Skeletal muscle tissue (tissue), 4 donors: ENCODE data around the gene HMGCS1. TPM values are rescaled to one million over a fixed set of nuclear protein-coding genes. Genes with fewer than 3 reads are reported as not detected.

Source experiments
- H3K27ac ChIP-seq: one replicate; pipeline ENCODE4 v1.7.0; 2013; ENCODE audit warnings: mild to moderate bottlenecking, low read depth, low read length, inconsistent platforms
- H3K27me3 ChIP-seq, 3 donors: one replicate each; pipeline ENCODE4 v1.7.0; 2013; ENCODE audit warnings: low read length in 3 of 3; ENCODE audit not compliant: control insufficient read depth in 3 of 3, insufficient read depth in 3 of 3
- H3K36me3 ChIP-seq, 3 donors: one replicate each; pipeline ENCODE4 v1.7.0; 2013; ENCODE audit warnings: low read length in 3 of 3; ENCODE audit not compliant: control insufficient read depth in 3 of 3, insufficient read depth in 3 of 3
- H3K4me1 ChIP-seq, 3 donors: one replicate each; pipeline ENCODE4 v1.7.0; 2013; ENCODE audit warnings: low read length in 3 of 3, mild to moderate bottlenecking in 3 of 3; ENCODE audit not compliant: control insufficient read depth in 3 of 3, insufficient read depth in 3 of 3
- H3K4me3 ChIP-seq, 3 donors: one replicate each; pipeline ENCODE4 v1.7.0; 2013; ENCODE audit warnings: low read length in 3 of 3
- H3K9ac ChIP-seq, 3 donors: one replicate each; pipeline ENCODE4 v1.7.0; 2013; ENCODE audit warnings: low read length in 3 of 3, mild to moderate bottlenecking in 3 of 3, moderate library complexity in 2 of 3, low read depth in 1 of 3
- H3K9me3 ChIP-seq, 3 donors: one replicate each; pipeline ENCODE4 v1.7.0; 2013; ENCODE audit warnings: low read length in 3 of 3; ENCODE audit not compliant: control insufficient read depth in 3 of 3
- total RNA-seq: library from RNA; depleted of rRNA; stranded (reverse); fragments of >200 nt; gene quantifications from one replicate; pipeline ENCODE4 v1.2.3, GENCODE V29; 2014
- donor health status: Osteomylitis.

The HMGCS1 gene
- 50.6 TPM for total RNA-seq

DNA sequence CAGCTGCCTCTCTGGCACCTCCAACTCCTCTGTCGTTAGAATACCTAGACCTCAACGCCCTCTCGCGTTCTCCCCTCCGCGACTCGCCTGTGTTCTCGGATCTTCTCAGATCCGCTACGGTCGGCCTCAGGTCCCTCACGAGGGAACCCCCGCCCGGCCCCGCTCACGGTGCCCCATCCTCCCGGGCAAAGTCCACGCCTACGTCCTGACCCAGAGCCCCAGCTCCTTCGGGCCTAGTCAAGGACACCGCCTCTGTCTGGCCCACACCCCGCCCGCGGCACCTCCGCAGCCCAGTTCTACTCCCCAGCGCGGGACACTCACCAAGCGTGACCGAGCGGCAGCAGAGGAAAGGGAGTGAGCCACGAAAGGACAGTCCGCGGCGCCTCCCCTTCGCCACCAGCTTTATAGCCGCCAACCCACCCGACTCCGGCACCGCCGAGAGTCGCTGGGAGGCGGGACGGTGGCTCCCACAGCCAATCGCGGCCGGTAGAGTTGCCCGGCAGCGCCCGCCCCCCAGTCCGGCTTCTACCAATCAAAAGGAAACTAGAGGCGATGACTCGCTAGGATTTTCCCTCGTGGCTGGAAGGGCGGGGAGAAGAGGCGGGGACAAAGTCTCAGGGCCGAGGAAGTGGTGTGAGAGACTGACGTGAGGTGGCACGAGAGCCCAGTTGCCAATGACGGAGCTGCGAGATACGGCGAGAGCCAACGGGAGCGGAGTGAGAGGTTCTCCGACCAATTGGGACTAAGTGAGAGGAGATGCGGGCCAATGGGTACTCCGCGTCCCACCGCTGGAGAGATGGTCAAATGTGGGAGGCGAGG is at the start of gene HMGCS1:
TSS of gene HMGCS1 (minus strand) at position 378 of the 819 bp plus-strand sequence. CDS start 14,447 bp downstream, outside the sequence.
- Histone ChIP-seq H3K36me3 (no peaks in the 10 kb centered on the region), H3K9ac (peak within 1 kb of the TSS; percentile 90), H3K9me3 (no peaks in the 10 kb centered on the region), H3K27ac (peak within 1 kb of the TSS; percentile 92), H3K4me1 (peaks cover 12 to 18% (median 15%) of the 10 kb centered on the region in 3 donors), H3K4me3 (peak within 1 kb of the TSS; percentile 90 to 93 (median 93)), H3K27me3 (no peaks in the 10 kb centered on the region)

DNA sequence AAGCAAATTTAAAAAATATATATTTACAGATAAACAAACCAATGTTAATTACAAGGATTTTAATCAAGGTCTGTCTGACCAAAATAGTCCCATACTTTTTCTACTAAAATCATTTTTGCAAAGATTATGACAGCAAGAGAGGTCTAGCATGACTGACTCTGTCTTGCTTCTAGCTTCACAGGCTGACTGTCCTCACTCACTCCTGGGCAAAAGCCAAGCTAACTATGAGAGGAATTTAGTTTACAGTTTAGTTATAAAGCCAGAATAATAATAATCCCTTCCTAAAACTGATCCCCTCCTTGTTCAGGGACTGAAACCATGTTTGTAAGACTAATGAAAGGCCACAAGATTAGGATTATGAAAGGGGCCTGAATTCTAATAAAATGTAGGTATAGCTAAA is 45.5 kb upstream of the HMGCS1 start:
- no peaks in the 10 kb centered on the region for H3K27me3 ChIP-seq
- peaks cover 0 to 2% (median 0%) of the 10 kb centered on the region in 3 donors for H3K9me3 ChIP-seq
- H3K36me3 ChIP-seq, result no peaks in the 10 kb centered on the region
- no peak overlapping the region for H3K9ac ChIP-seq
- no peak overlapping the region for H3K27ac ChIP-seq
- no peaks in the 10 kb centered on the region for H3K4me1 ChIP-seq
- H3K4me3 ChIP-seq, result no peak overlapping the region

DNA sequence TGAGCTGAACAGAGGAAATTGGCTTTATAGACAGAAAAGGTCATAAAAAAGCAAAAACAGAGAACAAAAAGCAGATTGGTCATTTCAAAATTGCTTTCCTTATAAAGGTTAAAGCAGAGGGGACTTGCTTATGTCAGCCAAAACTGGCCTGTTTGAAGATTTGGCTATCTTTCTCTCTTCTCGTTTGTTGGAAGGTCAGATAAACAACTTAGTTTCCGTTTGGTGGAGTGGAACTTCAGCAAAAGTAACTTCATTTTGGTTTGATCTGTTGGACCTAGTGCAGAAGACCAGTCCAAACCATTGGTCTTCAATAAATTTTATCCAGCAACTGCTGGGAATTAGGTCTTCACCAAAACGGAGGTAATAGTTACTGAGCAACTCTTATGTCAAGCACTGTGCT is 45.1 kb upstream of the HMGCS1 start:
- Histone ChIP-seq H3K27ac (no peak overlapping the region), H3K4me3 (no peak overlapping the region), H3K9ac (no peak overlapping the region), H3K4me1 (no peaks in the 10 kb centered on the region), H3K9me3 (peaks cover 0 to 2% (median 0%) of the 10 kb centered on the region in 3 donors), H3K27me3 (no peaks in the 10 kb centered on the region), H3K36me3 (no peaks in the 10 kb centered on the region)

DNA sequence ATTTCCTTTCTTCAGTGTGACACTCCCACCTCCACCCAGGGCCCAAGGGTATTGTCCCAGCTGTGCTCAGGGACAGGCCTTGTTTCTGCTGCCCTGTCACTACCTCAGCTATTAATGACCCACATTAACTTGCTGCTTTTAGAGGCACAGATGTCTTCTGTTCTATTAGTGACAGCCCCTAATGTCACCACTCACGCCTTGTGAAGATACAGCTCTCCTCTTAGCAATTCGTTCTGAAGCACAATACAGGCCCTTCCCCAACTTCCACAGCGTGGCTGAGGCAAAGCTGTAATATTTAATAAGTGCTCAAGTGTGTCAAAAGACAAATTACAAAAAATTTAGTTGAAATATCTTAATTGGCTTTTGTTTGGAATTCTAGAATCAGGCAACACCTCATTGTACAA is 44.7 kb upstream of the HMGCS1 start:
- no peaks in the 10 kb centered on the region for H3K4me1 ChIP-seq
- no peak overlapping the region for H3K9ac ChIP-seq
- H3K36me3 ChIP-seq, result no peaks in the 10 kb centered on the region
- no peaks in the 10 kb centered on the region for H3K27me3 ChIP-seq
- H3K4me3 ChIP-seq, result no peak overlapping the region
- H3K9me3 ChIP-seq, result no peaks in the 10 kb centered on the region
- no peak overlapping the region for H3K27ac ChIP-seq

DNA sequence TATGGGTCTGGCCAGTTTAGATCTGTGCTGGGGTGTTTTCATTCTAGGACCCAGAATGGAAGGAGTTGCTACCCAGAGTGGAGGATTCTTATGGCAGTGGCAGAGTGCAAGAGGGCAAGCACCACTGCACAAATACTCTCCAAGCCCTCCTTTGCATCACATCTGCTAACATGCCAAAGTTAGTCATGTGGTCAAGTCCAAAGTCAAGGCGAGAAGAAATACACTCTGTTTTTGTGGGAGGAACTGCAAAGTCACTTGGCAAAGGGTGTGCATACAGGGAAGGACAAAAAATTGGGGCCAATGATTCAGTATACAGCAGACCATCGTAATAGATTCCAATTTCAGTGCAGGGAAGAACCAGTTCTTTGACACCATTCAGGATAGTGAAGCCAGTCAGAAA is 43.9 kb upstream of the HMGCS1 start:
- no peaks in the 10 kb centered on the region for H3K9me3 ChIP-seq
- H3K4me1 ChIP-seq, result no peaks in the 10 kb centered on the region
- H3K27ac ChIP-seq, result no peak overlapping the region
- H3K9ac ChIP-seq, result no peak overlapping the region
- no peaks in the 10 kb centered on the region for H3K27me3 ChIP-seq
- no peaks in the 10 kb centered on the region for H3K36me3 ChIP-seq
- no peak overlapping the region for H3K4me3 ChIP-seq

DNA sequence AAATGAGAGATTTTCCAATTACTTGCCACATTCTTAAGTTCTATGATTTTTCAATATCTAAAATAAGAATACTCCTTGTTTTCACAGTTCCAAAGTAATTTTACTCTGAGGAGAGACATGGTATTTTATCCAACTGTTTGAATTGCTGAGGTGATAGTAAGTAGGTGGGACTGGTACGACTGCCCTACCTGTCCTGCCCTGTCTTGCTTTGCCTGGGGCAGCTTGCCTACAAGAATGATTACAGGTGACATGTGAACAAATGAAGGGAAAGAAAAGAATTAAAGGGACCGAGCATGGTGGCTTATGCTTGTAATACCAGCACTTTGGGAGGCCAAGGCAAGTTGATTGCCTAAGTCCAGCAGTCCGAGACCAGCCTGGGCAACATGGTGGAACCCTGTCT is 41.6 kb upstream of the HMGCS1 start:
- no peaks in the 10 kb centered on the region for H3K4me1 ChIP-seq
- H3K9ac ChIP-seq, result no peak overlapping the region
- no peaks in the 10 kb centered on the region for H3K36me3 ChIP-seq
- H3K4me3 ChIP-seq, result no peak overlapping the region
- H3K27me3 ChIP-seq, result no peaks in the 10 kb centered on the region
- no peak overlapping the region for H3K27ac ChIP-seq
- H3K9me3 ChIP-seq, result no peaks in the 10 kb centered on the region

DNA sequence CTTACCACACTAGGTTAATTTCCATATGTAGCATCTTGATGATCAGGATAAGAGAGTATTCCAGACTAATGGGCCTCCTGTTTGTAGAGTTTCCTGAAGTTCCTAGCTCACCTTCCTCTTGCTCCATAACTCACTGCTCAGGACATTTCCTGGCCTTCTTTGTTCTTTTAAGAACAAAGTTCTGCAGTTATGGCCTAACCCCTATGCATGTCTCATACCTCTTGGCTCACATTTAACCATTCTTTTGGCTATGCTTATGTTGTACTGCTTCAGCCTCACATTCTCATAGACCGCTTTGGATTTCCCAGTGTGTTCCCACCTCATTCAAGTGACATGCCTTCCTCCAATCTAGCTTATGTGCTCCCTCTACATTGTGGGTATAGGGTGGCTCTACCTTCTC is 40.5 kb upstream of the HMGCS1 start:
- peaks cover 0 to 2% (median 0%) of the 10 kb centered on the region in 3 donors for H3K27me3 ChIP-seq

DNA sequence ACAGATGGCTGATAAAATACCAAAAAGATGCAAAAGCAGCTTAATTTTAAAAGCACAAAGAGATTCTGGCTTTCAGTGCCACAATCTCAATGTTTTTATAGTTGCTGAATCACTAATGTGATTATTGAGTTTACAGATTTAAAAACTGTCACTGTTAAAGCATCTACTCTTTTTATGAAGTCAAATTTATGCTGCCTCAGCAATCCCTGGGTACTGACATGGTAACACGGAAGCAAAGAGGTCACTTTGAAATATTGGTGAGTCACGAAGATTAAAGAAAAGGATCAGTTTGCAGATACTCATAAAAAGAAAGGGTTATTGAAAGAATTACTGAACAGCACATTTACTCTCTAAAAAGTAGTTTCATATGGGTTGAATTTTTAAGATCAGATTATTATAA is 39.7 kb upstream of the HMGCS1 start:
- no peak overlapping the region for H3K4me3 ChIP-seq
- H3K27me3 ChIP-seq, result peaks cover 0 to 2% (median 0%) of the 10 kb centered on the region in 3 donors
- no peaks in the 10 kb centered on the region for H3K9me3 ChIP-seq
- H3K36me3 ChIP-seq, result no peaks in the 10 kb centered on the region
- H3K9ac ChIP-seq, result no peak overlapping the region
- no peak overlapping the region for H3K27ac ChIP-seq
- no peaks in the 10 kb centered on the region for H3K4me1 ChIP-seq

More for the DNA sequence above, 40.5 kb upstream of the HMGCS1 start:
- no peaks in the 10 kb centered on the region for H3K4me1 ChIP-seq
- H3K4me3 ChIP-seq, result no peak overlapping the region
- no peak overlapping the region for H3K9ac ChIP-seq
- no peaks in the 10 kb centered on the region for H3K9me3 ChIP-seq
- no peaks in the 10 kb centered on the region for H3K36me3 ChIP-seq
- H3K27ac ChIP-seq, result no peak overlapping the region

DNA sequence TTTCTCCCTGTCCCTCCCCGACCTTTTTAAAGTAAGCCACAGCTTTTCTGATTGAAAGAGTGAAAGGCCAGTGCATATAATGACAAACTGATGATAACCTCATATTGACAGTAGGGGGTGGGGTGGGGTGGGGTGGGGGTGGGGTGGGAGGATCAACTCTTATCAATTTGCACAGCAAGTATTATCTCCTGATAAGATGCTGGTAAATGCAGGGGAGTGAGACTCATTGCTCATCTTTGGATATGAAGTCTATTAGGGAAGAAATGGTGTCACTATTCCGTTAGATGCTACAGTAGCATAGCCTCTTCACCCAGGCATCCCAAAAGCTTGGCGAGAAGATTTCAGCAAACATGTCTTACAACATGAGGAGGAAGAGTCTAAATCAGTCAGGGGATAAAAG is 38.9 kb upstream of the HMGCS1 start:
- H3K27ac ChIP-seq, result no peak overlapping the region
- no peaks in the 10 kb centered on the region for H3K36me3 ChIP-seq
- no peaks in the 10 kb centered on the region for H3K4me1 ChIP-seq
- H3K27me3 ChIP-seq, result peaks cover 0 to 2% (median 0%) of the 10 kb centered on the region in 3 donors
- H3K4me3 ChIP-seq, result no peak overlapping the region
- no peak overlapping the region for H3K9ac ChIP-seq
- no peaks in the 10 kb centered on the region for H3K9me3 ChIP-seq

DNA sequence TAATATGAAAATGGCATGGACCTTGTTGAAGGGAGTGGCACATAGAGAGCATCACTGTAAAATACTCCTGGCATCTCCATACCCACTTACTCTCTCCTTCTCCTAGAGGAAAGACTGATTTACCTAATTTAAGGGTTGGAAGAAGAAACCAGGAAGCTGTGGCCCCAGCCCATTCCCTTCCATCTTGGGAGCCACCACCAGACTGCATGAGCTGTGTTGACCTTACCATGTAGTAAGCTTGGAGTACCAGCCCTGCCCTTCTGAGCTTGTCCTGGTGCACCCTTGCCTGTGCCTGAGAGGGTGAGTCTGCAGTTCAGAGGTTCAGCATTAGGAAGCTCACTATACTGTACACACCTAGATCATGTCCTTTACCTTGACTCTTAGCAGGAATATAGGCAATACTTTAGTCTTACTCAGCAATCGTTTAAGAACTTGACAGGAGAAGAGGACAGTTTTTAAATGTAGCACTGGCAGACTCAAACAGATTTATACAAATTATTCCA is 35.7 kb upstream of the HMGCS1 start:
- H3K36me3 ChIP-seq, result no peaks in the 10 kb centered on the region
- no peaks in the 10 kb centered on the region for H3K4me1 ChIP-seq
- peaks cover 0 to 2% (median 0%) of the 10 kb centered on the region in 3 donors for H3K27me3 ChIP-seq
- no peaks in the 10 kb centered on the region for H3K9me3 ChIP-seq
- H3K4me3 ChIP-seq, result no peak overlapping the region
- no peak overlapping the region for H3K9ac ChIP-seq
- H3K27ac ChIP-seq, result no peak overlapping the region
